Neural crest cell (in vitro differentiated cells): ENCODE results near the gene RXFP4. TPM values are rescaled to one million over a fixed set of nuclear protein-coding genes. Genes with fewer than 3 reads are reported as not detected.
A peak's percentile ranks its signal among the peaks of the same experiment; 100 is the strongest.

Experiments used
- DNase-seq: peaks from one replicate; pipeline ENCODE4 v3.0.0; 2021; ENCODE audit warnings: low read depth, mixed read lengths, low spot score
- H3K27ac Mint-ChIP-seq: one replicate; pipeline ENCODE4 v1.8.0; 2021; ENCODE audit warnings: mild to moderate bottlenecking, mixed read lengths; ENCODE audit not compliant: unreplicated experiment
- H3K27me3 Mint-ChIP-seq: 2 replicates; pipeline ENCODE4 v1.8.0; 2021; ENCODE audit warnings: low read depth, mild to moderate bottlenecking, mixed read lengths
- H3K36me3 Mint-ChIP-seq: 2 replicates; pipeline ENCODE4 v1.8.0; 2021; ENCODE audit warnings: low read depth, mild to moderate bottlenecking, mixed read lengths
- H3K4me1 Mint-ChIP-seq: 2 replicates; pipeline ENCODE4 v1.8.0; 2021; ENCODE audit warnings: mixed read lengths
- H3K4me3 Mint-ChIP-seq: one replicate; pipeline ENCODE4 v1.8.0; 2021; ENCODE audit warnings: mild to moderate bottlenecking, mixed read lengths
- H3K9me3 Mint-ChIP-seq: 2 replicates; pipeline ENCODE4 v1.8.0; 2021; ENCODE audit warnings: mixed read lengths
- CTCF ChIP-seq: fragments of 200-600 bp; sonication (generic); conservative IDR thresholded peaks from 2 replicates; pipeline ENCODE4 v1.5.0; 2021; ENCODE audit warnings: antibody characterized with exemption, mild to moderate bottlenecking
- total RNA-seq: library from RNA; stranded (reverse); gene quantifications from 2 replicates; pipeline ENCODE4 v1.2.1, GENCODE V29; 2021

Gene RXFP4
- total RNA-seq, 1 donor from 2014 or later: not detected

GRCh38 chr1:155964193-155964592 is 22.8 kb downstream of the RXFP4 start:
- no peak overlapping the region for H3K4me3 Mint-ChIP-seq
- H3K27me3 Mint-ChIP-seq: no peaks in the 10 kb centered on the region
- DNase-seq: no peak
- peaks cover 9% of the 10 kb centered on the region for H3K36me3 Mint-ChIP-seq
- H3K4me1 Mint-ChIP-seq: peaks cover 24% of the 10 kb centered on the region
- no peak for TF ChIP-seq CTCF
- H3K9me3 Mint-ChIP-seq: no peaks in the 10 kb centered on the region
- H3K27ac Mint-ChIP-seq: no peak overlapping the region

GRCh38 chr1:155966135-155966534 is 24.7 kb downstream of the RXFP4 start:
- no peaks in the 10 kb centered on the region for H3K27me3 Mint-ChIP-seq
- no peak overlapping the region for H3K27ac Mint-ChIP-seq
- no peak for DNase-seq
- H3K4me1 Mint-ChIP-seq: peaks cover 43% of the 10 kb centered on the region
- H3K4me3 Mint-ChIP-seq: no peak overlapping the region
- H3K9me3 Mint-ChIP-seq: no peaks in the 10 kb centered on the region
- H3K36me3 Mint-ChIP-seq: peaks cover 10% of the 10 kb centered on the region
- TF ChIP-seq CTCF: no peak

GRCh38 chr1:155966750-155967149 is 25.3 kb downstream of the RXFP4 start:
- Mint-ChIP-seq H3K4me1 (peaks cover 44% of the 10 kb centered on the region), H3K4me3 (no peak overlapping the region), H3K27ac (no peak overlapping the region), H3K36me3 (peaks cover 10% of the 10 kb centered on the region), H3K27me3 (no peaks in the 10 kb centered on the region), H3K9me3 (no peaks in the 10 kb centered on the region)
- no peak for DNase-seq
- no peak for TF ChIP-seq CTCF

GRCh38 chr1:155967341-155968050 is 26.1 kb downstream of the RXFP4 start:
- H3K36me3 Mint-ChIP-seq: peaks cover 10% of the 10 kb centered on the region
- no peak for TF ChIP-seq CTCF
- no peaks in the 10 kb centered on the region for H3K27me3 Mint-ChIP-seq
- no peak for DNase-seq
- no peaks in the 10 kb centered on the region for H3K9me3 Mint-ChIP-seq
- H3K4me1 Mint-ChIP-seq: peaks cover 51% of the 10 kb centered on the region
- H3K4me3 Mint-ChIP-seq: peak overlapping the region; percentile 29
- H3K27ac Mint-ChIP-seq: peak overlapping the region; percentile 93

- no peak for TF ChIP-seq CTCF
- Mint-ChIP-seq H3K4me1 (peaks cover 56% of the 10 kb centered on the region), H3K36me3 (peaks cover 10% of the 10 kb centered on the region), H3K9me3 (no peaks in the 10 kb centered on the region), H3K27ac (peak overlapping the region; percentile 93), H3K27me3 (no peaks in the 10 kb centered on the region), H3K4me3 (peak overlapping the region; percentile 29)
- DNase-seq: no peak
Measured at GRCh38 chr1:155968051-155968400, 26.6 kb downstream of the RXFP4 start.
